Pons (tissue), 1 donor: ENCODE data around the gene ILF2.
"Not testable (repeated sequence)": the region's sequence is repeated elsewhere in the genome, so short reads cannot be mapped to it uniquely, and the experiment has no call there.

Experiments
- DNase-seq: peaks from one replicate; pipeline ENCODE4 v3.0.0-alpha.2; 2016; ENCODE audit warnings: low spot score

ILF2 gene

GRCh38 chr1:153670859-153671627 is at the start of gene ILF2:
TSS of gene ILF2 (minus strand) at chr1:153670993. CDS start at chr1:153670922, 71 bp downstream.
- DNase-seq, result peak; percentile 100

DNA sequence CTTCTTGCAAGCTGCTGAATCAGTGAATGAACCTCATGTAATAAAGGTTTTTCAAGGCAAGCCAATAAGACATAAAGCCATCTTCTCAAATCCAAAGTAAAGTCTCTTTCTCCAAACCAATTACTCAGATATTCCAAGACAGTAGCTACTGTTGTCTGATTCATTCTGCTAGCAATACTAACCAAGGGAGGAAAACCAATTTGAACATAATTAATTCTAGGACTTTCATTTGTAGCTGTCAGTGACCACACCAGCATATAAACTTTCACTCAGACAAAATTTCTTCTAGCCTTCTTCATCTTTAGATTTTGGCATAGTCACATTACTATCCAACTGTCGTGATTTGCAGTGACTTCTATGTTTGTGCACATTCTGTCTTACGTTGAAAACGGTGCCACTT is 46.5 kb upstream of the ILF2 start:
- DNase-seq, result no peak

GRCh38 chr1:153716211-153716610 is 45.4 kb upstream of the ILF2 start:
- DNase-seq, result not testable (repeated sequence)

DNA sequence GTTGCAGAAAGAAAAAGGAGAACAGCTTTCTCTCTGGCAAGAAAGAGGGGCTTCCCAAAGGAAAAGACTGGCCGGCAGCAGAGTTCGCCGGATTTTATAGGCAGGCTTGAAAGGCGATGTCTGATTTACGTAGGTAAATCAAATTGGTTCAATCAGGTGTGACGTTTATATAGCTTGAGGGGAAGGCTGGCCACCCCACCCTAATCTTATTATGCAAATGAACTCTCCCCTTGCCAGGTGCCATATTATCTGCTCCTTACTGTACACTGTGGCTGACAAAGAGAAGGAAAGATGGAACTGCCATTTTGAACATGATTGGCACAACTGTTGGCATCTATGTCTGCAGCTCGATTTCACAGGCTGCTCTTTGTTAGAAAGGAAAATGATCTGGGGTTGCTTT is 40.2 kb upstream of the ILF2 start:
- DNase-seq, result no peak

DNA sequence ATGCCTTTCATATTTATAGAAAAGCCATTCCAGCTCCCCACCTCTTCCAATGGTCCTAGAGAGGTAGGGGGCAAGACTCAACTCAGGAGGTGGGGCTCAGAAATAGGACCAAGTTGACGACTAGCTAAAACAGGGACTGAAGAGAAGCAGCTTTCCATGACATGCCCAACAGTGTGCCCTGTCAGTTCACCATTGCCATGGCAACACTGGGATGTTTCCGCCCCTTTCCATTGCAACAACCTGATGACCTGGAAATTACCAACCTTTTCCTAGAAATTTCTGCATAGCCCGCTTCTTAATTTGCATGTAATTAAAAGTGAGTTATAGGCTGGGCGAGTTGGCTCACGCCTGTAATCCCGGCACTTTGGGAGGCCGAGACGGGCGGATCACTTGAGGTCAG is 34.7 kb upstream of the ILF2 start:
- DNase-seq, result no peak

- no peak for DNase-seq
Observed at GRCh38 chr1:153699768-153700167, 29.0 kb upstream of the ILF2 start.

DNA sequence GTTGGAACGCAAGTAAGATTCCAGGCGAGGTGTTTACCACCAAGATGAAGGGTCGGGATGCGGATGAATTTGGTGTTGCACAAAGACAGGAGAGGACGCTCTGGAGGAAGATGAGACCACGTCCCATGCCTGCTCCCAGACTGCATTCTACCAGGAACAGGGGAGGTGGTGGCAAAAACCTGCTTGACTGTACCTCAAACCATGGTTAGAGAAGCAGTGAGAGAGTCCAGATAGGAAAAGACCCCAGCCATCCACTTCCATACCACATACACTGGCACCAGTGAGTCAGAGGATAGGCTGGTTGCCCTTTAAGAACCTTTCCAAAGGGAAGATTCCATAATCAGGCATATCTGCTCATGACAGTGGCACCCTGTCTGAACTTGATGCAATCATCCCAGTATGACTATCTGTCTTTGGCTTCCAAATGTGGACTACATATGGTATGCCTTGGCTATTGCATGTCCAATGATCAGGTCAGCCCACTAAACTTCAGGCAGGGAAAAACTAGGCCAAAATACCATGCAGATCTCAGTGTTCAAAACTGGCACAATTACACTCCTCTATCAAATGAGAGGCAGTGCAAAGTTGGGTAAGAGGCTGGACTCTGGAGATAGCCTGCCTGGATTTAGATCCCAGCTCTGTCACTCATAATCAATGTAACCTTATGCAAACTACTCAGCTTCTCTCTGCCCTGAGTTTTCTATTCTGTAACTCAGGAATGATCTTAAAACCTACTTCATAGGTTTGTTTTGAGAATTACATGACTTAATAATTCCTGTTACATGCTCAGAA is 28.3 kb upstream of the ILF2 start:
- no peak for DNase-seq

- peak; percentile 3 for DNase-seq
Observed at GRCh38 chr1:153698020-153698922, 27.5 kb upstream of the ILF2 start.

GRCh38 chr1:153697191-153698019 is 26.6 kb upstream of the ILF2 start:
- no peak for DNase-seq

DNA sequence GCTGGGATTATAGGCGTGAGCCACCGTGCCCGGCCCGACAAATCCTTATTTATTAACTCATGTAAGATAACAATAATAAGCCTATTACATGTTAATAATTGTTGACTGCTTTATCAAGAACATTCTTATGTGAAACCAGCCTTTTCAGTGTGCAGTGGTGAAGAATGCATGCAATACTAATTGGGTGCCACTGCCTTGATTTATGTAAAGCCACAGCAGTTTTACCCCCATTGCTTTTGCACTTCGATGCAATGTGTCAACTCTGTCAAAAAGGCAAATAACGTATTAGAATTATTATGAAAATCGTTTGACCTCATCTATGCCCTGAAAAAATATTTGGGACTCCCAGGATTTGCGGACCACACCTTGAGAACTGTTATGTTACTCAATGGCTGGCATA is 25.9 kb upstream of the ILF2 start:
- DNase-seq, result no peak

GRCh38 chr1:153693466-153693865 is 22.7 kb upstream of the ILF2 start:
- no peak for DNase-seq

DNA sequence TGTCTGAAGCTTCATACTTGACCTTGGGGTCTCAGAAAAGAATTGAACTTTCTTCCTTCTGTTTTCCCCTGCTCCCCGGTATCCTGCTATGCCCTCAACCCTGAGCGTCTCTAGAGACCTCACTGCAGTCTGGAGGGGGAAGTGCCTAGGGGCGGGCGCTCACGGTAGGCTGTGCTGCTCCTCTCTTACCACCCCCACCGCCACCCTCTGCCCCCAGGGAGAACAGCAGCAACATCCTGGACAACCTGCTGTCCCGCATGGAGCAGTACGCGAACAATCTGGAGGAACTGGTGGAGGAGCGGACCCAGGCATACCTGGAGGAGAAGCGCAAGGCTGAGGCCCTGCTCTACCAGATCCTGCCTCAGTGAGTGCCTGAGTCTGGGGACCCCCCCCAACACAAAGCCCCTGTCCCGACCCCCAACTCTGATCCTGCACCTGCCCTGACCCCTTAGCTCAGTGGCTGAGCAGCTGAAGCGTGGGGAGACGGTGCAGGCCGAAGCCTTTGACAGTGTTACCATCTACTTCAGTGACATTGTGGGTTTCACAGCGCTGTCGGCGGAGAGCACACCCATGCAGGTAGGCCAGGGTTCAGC is 18.0 kb upstream of the ILF2 start:
- DNase-seq, result no peak

DNA sequence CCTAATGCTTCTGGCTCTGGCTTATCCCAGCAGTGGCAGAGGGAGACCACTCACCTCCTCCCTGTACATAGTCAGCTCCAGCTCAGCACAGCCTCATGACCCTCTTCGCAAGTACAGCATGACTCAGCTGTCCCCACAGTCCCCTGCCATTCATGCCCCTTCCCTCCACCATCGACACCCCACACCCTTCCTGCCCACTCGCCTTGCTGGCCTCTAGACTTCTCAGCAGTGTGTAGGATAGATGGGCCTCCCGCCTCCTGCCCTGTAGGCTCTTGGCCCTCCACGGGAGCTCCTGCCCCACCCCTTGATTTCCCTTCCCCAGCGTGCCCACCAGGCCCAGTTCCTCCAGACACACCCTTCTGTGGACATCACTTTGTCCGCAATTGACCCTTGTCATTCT is 17.5 kb upstream of the ILF2 start:
- no peak for DNase-seq

DNA sequence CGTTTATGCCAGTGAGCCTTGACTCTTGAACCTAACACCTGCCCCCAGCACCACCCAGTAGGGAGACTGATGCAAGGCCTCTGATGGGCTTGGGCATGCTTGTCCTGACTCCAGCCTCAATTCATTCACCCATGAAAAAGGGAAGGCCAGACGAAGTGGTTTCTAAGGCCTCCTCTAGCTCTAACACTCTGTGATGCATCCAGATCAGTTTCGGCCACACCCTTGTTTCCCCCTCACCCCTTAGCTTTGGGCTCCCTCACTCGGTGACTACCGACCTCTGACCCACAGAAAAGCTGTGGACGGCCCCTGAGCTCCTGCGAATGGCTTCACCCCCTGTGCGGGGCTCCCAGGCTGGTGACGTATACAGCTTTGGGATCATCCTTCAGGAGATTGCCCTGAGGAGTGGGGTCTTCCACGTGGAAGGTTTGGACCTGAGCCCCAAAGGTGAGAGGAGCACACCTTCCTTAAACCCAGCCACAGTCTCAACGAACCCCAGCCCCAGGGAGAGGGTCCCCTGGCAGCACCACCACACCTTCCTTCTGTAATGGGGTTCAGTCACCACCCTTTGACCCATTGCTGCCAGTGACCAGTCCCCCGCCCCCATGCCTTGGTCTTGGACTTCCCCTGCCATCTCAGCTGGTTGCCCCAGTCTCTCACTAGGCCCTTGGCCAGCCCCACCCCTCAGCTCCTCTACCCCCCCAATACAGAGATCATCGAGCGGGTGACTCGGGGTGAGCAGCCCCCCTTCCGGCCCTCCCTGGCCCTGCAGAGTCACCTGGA is 16.7 kb upstream of the ILF2 start:
- DNase-seq, result no peak

GRCh38 chr1:153685544-153686340 is 14.9 kb upstream of the ILF2 start:
- no peak for DNase-seq

GRCh38 chr1:153684892-153685291 is 14.1 kb upstream of the ILF2 start:
- DNase-seq, result no peak

GRCh38 chr1:153683854-153684253 is 13.1 kb upstream of the ILF2 start:
- no peak for DNase-seq

GRCh38 chr1:153682730-153683129 is 11.9 kb upstream of the ILF2 start:
- DNase-seq, result no peak

GRCh38 chr1:153680120-153680403 is 9.3 kb upstream of the ILF2 start:
- no peak for DNase-seq
